CD4-positive, alpha-beta memory T cell (primary cell): Measurements from ENCODE around the gene GSTA2. TPM values are rescaled to one million over a fixed set of nuclear protein-coding genes. Genes with fewer than 3 reads are reported as not detected.
"Not testable (repeated sequence)": the region's sequence is repeated elsewhere in the genome, so short reads cannot be mapped to it uniquely, and the experiment has no call there.

ENCODE experiments used
- CTCF ChIA-PET: fragments of 350-600 bp; sonication (Branson Sonifier 250); formaldehyde crosslinking; loops from one replicate; lab custom pipeline; 2021; ENCODE audit warnings: inconsistent platforms; ENCODE audit not compliant: partially characterized antibody; lab: Charles Lee
- POLR2A ChIA-PET: fragments of 350-600 bp; sonication (Branson Sonifier 250); formaldehyde crosslinking; loops from one replicate; lab custom pipeline; 2021; ENCODE audit not compliant: partially characterized antibody; lab: Charles Lee
- DNase-seq, 5 donors: peaks; one replicate each; pipeline versions ENCODE4 v3.0.0 to v3.0.0-alpha.2; 2020 to 2022; ENCODE audit warnings: mixed read lengths in 1 of 5
- H3K27ac ChIP-seq: one replicate; pipeline ENCODE4 v1.7.0; 2013; ENCODE audit warnings: low read depth, low read length
- H3K27me3 ChIP-seq: 2 replicates; pipeline ENCODE4 v1.7.0; 2013; ENCODE audit warnings: mild to moderate bottlenecking, low read length, moderate library complexity; ENCODE audit not compliant: insufficient read depth
- H3K36me3 ChIP-seq: 2 replicates; pipeline ENCODE4 v1.7.0; 2013; ENCODE audit warnings: mild to moderate bottlenecking, low read length, moderate library complexity; ENCODE audit not compliant: insufficient read depth
- H3K4me1 ChIP-seq: 2 replicates; pipeline ENCODE4 v1.7.0; 2013; ENCODE audit warnings: mild to moderate bottlenecking, low read length, moderate library complexity; ENCODE audit not compliant: insufficient read depth
- H3K4me3 ChIP-seq, 2 donors: one replicate each; pipeline ENCODE4 v1.7.0; 2013; ENCODE audit warnings: low read length in 2 of 2, mild to moderate bottlenecking in 1 of 2
- H3K9me3 ChIP-seq, 2 donors: one replicate each; pipeline ENCODE4 v1.7.0; 2013; ENCODE audit warnings: low read length in 2 of 2, control low read depth in 1 of 2; ENCODE audit not compliant: control insufficient read depth in 1 of 2
- H3K27ac Mint-ChIP-seq, 7 donors: one replicate each; pipeline ENCODE4 v1.8.0; 2020 to 2021; ENCODE audit warnings: mixed read lengths in 7 of 7, mild to moderate bottlenecking in 6 of 7, inconsistent platforms in 3 of 7, moderate library complexity in 3 of 7
- H3K27me3 Mint-ChIP-seq, 2 donors: one replicate each; pipeline ENCODE4 v1.8.0; 2020 to 2021; ENCODE audit warnings: mixed read lengths in 2 of 2
- H3K36me3 Mint-ChIP-seq, 2 donors: one replicate each; pipeline ENCODE4 v1.8.0; 2020 to 2021; ENCODE audit warnings: mixed read lengths in 2 of 2, inconsistent platforms in 1 of 2, mild to moderate bottlenecking in 1 of 2
- H3K4me1 Mint-ChIP-seq, 4 donors: one replicate each; pipeline ENCODE4 v1.8.0; 2020 to 2021; ENCODE audit warnings: mixed read lengths in 4 of 4, mild to moderate bottlenecking in 1 of 4
- H3K4me3 Mint-ChIP-seq, 8 donors: one replicate each; pipeline ENCODE4 v1.8.0; 2020 to 2021; ENCODE audit warnings: mixed read lengths in 8 of 8, mild to moderate bottlenecking in 7 of 8, moderate library complexity in 6 of 8, inconsistent platforms in 3 of 8
- H3K9me3 Mint-ChIP-seq, 8 donors: one replicate each; pipeline ENCODE4 v1.8.0; 2020 to 2021; ENCODE audit warnings: mixed read lengths in 8 of 8, mild to moderate bottlenecking in 5 of 8, inconsistent platforms in 3 of 8, moderate library complexity in 1 of 8
- intact Hi-C: fragments of 100-400 bp; cut with micrococcal nuclease; formaldehyde crosslinking; loops from one replicate; pipeline ENCODE4 v1.15.1; 2023
- polyA plus RNA-seq, 2 donors: library from polyadenylated mRNA; unstranded; fragments of 300-500 nt; fragmentation: Illumina TruSeq; gene quantifications; one replicate each; pipeline ENCODE4 v1.2.3, GENCODE V29; 2021
- total RNA-seq, 2 experiments: library from RNA; stranded (reverse); gene quantifications; one replicate each; pipeline ENCODE4 v1.2.3, GENCODE V29; 2021

The GSTA2 gene
- total and polyA plus RNA-seq, 4 experiments from 2014 or later = not detected

- POLR2A ChIA-PET, H3K36me3 Mint-ChIP-seq, H3K4me3 ChIP-seq, H3K27ac Mint-ChIP-seq, H3K27me3 ChIP-seq, H3K4me1 Mint-ChIP-seq, CTCF ChIA-PET, DNase-seq, H3K4me1 ChIP-seq, H3K27ac ChIP-seq, H3K9me3 Mint-ChIP-seq, H3K4me3 Mint-ChIP-seq, intact Hi-C loops, H3K36me3 ChIP-seq, H3K9me3 ChIP-seq: not testable (repeated sequence)
- peaks cover 17 to 21% of the 10 kb centered on the region in 2 donors for H3K27me3 Mint-ChIP-seq
These were observed 18.9 kb upstream of the GSTA2 start for GRCh38 chr6:52782209-52782608.

DNA sequence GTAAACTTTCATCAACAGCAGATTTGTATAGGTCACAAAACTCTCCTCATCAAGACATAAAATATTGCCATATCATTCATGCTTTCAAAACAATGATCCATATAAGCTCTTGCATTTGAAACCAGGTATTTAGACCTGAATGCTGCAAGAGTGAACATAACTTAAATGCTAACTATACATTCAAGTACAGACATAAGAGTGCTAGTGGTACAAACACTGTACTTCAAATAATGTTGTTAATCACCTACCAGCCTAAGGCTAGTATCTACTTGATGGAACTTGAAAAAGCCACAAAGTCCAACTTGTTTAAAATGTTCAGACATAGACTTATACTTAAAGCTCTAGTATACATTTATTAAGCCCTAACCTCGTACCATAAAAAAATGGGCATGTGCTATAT lies 16.0 kb upstream of the GSTA2 start:
- H3K36me3 ChIP-seq = no peaks in the 10 kb centered on the region
- no peaks in the 10 kb centered on the region for H3K9me3 ChIP-seq
- H3K4me1 Mint-ChIP-seq = no peaks in the 10 kb centered on the region
- no peak for DNase-seq
- H3K4me3 Mint-ChIP-seq = no peak overlapping the region
- peaks cover 0 to 6% (median 0%) of the 10 kb centered on the region in 8 donors for H3K9me3 Mint-ChIP-seq
- H3K27ac ChIP-seq = no peak overlapping the region
- no peaks in the 10 kb centered on the region for H3K4me1 ChIP-seq
- ChIA-PET CTCF (no interaction called here), POLR2A (no interaction called here)
- no peak overlapping the region for H3K4me3 ChIP-seq
- H3K27me3 ChIP-seq = no peaks in the 10 kb centered on the region
- no peak overlapping the region for H3K27ac Mint-ChIP-seq
- H3K27me3 Mint-ChIP-seq = peaks cover 19 to 27% of the 10 kb centered on the region in 2 donors
- no peaks in the 10 kb centered on the region for H3K36me3 Mint-ChIP-seq
- intact Hi-C loops = no loop called here

- H3K36me3 ChIP-seq, H3K36me3 Mint-ChIP-seq, H3K4me3 Mint-ChIP-seq, POLR2A ChIA-PET, H3K27ac Mint-ChIP-seq, H3K4me1 Mint-ChIP-seq, H3K27ac ChIP-seq, intact Hi-C loops, H3K4me3 ChIP-seq, DNase-seq, CTCF ChIA-PET, H3K9me3 ChIP-seq, H3K4me1 ChIP-seq, H3K9me3 Mint-ChIP-seq, H3K27me3 ChIP-seq: not testable (repeated sequence)
- peaks cover 19 to 24% of the 10 kb centered on the region in 2 donors for H3K27me3 Mint-ChIP-seq
These were observed 13.6 kb upstream of the GSTA2 start for GRCh38 chr6:52776711-52777351.

GRCh38 chr6:52769399-52769798 lies 6.1 kb upstream of the GSTA2 start:
- H3K4me3 Mint-ChIP-seq, DNase-seq, H3K9me3 ChIP-seq, H3K4me1 ChIP-seq, POLR2A ChIA-PET, H3K27ac ChIP-seq, H3K36me3 Mint-ChIP-seq, H3K4me1 Mint-ChIP-seq, H3K9me3 Mint-ChIP-seq, H3K36me3 ChIP-seq, H3K27me3 Mint-ChIP-seq, CTCF ChIA-PET, H3K4me3 ChIP-seq, H3K27me3 ChIP-seq, intact Hi-C loops, H3K27ac Mint-ChIP-seq: not testable (repeated sequence)

DNA sequence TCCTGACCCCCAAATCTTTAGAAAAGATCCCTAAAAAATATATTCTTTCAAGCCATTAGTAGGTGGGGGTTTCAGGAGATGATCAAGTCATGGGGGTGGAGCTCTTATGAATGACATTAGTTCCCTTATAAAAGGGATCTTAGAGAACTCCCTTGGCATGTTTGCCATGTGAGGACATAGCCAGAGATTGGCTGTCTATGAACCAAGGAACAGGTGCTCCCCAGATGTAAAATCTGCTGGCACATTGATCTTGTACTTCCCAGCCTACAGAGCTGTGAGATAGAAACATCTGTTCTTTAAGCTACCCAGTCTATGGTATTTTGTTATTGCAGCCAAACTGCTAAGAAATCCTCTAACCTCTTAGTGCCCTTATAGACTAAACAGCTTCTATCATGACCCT lies 4.4 kb upstream of the GSTA2 start:
- DNase-seq, H3K27ac ChIP-seq, H3K27me3 ChIP-seq, H3K9me3 Mint-ChIP-seq, H3K36me3 ChIP-seq, H3K4me3 Mint-ChIP-seq, H3K4me1 ChIP-seq, POLR2A ChIA-PET, H3K27ac Mint-ChIP-seq, H3K36me3 Mint-ChIP-seq, H3K4me1 Mint-ChIP-seq, CTCF ChIA-PET, H3K9me3 ChIP-seq, H3K4me3 ChIP-seq, H3K27me3 Mint-ChIP-seq, intact Hi-C loops: not testable (repeated sequence)

GRCh38 chr6:52761673-52762491 lies 1.4 kb downstream of the GSTA2 start:
- H3K9me3 ChIP-seq, DNase-seq, CTCF ChIA-PET, H3K27ac ChIP-seq, H3K27ac Mint-ChIP-seq, H3K36me3 Mint-ChIP-seq, H3K4me3 Mint-ChIP-seq, H3K36me3 ChIP-seq, H3K4me1 Mint-ChIP-seq, intact Hi-C loops, H3K4me3 ChIP-seq, H3K27me3 ChIP-seq, H3K9me3 Mint-ChIP-seq, POLR2A ChIA-PET, H3K4me1 ChIP-seq: not testable (repeated sequence)
- H3K27me3 Mint-ChIP-seq = peaks cover 3 to 17% of the 10 kb centered on the region in 2 donors

DNA sequence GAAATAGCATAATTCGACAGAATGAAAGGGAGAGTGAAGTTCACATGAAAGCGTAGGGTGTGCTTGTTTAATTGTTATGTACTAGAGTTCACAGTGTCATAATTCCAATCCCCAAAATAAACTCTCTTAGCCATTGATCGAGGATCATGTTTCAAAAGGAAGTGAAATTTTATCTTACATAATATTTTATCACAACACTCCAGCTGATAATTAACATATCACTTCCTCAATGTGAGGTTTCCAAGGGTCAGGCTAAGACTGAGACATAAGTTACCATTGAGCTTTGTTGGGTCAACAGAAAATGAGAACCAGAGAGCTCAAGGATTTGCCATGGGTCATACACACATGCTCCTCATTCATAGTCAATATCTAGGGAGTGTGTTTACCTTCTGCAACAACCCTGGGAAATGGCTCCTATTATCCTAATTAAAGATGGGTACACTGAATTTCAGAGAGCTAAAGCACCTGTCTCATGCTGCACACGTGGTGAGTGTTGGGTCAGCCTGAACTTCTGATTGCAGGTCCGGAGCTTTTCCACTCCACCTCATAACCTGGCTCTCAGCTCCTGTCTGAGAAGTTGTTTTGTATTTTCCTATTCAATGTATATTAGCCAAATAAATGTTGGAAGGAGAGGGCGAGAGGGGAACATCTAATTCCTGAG lies 3.0 kb downstream of the GSTA2 start:
- Histone ChIP-seq H3K36me3 (no peaks in the 10 kb centered on the region), H3K4me3 (no peak overlapping the region), H3K9me3 (no peaks in the 10 kb centered on the region), H3K27ac (no peak overlapping the region), H3K27me3 (no peaks in the 10 kb centered on the region), H3K4me1 (no peaks in the 10 kb centered on the region)
- H3K36me3 Mint-ChIP-seq = no peaks in the 10 kb centered on the region
- no peak overlapping the region for H3K4me3 Mint-ChIP-seq
- no peak overlapping the region for H3K27ac Mint-ChIP-seq
- peaks cover 3 to 25% of the 10 kb centered on the region in 2 donors for H3K27me3 Mint-ChIP-seq
- ChIA-PET CTCF (no interaction called here), POLR2A (no interaction called here)
- no peaks in the 10 kb centered on the region for H3K9me3 Mint-ChIP-seq
- intact Hi-C loops = no loop called here
- no peak for DNase-seq
- H3K4me1 Mint-ChIP-seq = no peaks in the 10 kb centered on the region
